KMS-11 (cell line): Measurements from ENCODE around the gene SYNE1.

Source experiments
- H2AFZ ChIP-seq: fragments of 200-600 bp; sonication (generic); 2 replicates; pipeline ENCODE4 v1.6.1; 2016; ENCODE audit warnings: antibody characterized with exemption, mixed run types, low read depth
- H3K27ac ChIP-seq: fragments of 200-600 bp; sonication (generic); 2 replicates; pipeline ENCODE4 v1.6.1; 2016; ENCODE audit warnings: mild to moderate bottlenecking, mixed run types
- H3K27me3 ChIP-seq: fragments of 200-600 bp; sonication (generic); 2 replicates; pipeline ENCODE4 v1.6.1; 2017; ENCODE audit warnings: mild to moderate bottlenecking, low read depth, mixed run types, moderate library complexity; ENCODE audit not compliant: insufficient read depth
- H3K36me3 ChIP-seq: fragments of 200-600 bp; sonication (generic); 2 replicates; pipeline ENCODE4 v1.6.1; 2017; ENCODE audit warnings: mild to moderate bottlenecking, mixed run types; ENCODE audit not compliant: insufficient read depth
- H3K4me1 ChIP-seq: fragments of 200-600 bp; sonication (generic); 2 replicates; pipeline ENCODE4 v1.6.1; 2016; ENCODE audit warnings: mild to moderate bottlenecking, low read depth, mixed run types; ENCODE audit not compliant: poor library complexity, severe bottlenecking
- H3K4me2 ChIP-seq: fragments of 200-600 bp; sonication (generic); 2 replicates; pipeline ENCODE4 v1.7.0; 2016; ENCODE audit warnings: mild to moderate bottlenecking, mixed run types
- H3K4me3 ChIP-seq: fragments of 200-600 bp; sonication (generic); IDR thresholded peaks from 2 replicates; pipeline ENCODE4 v1.6.1; 2017; ENCODE audit warnings: low read depth, low read length, mixed read lengths; ENCODE audit not compliant: insufficient read depth
- H3K79me2 ChIP-seq: fragments of 200-600 bp; sonication (generic); 2 replicates; pipeline ENCODE4 v1.6.1; 2016; ENCODE audit warnings: low read depth, mixed run types; ENCODE audit not compliant: insufficient read depth
- H3K9ac ChIP-seq: fragments of 200-600 bp; sonication (generic); 2 replicates; pipeline ENCODE4 v1.6.1; 2016; ENCODE audit warnings: mild to moderate bottlenecking, mixed run types
- H4K20me1 ChIP-seq: fragments of 200-600 bp; sonication (generic); 2 replicates; pipeline ENCODE4 v1.6.1; 2016; ENCODE audit warnings: mild to moderate bottlenecking, mixed run types; ENCODE audit not compliant: insufficient read depth
- TF ChIP-seq, protein P1 (sequence below): fragments of 200-600 bp; sonication (generic); conservative IDR thresholded peaks from 2 replicates; pipeline ENCODE4 v1.6.1; 2017; ENCODE audit warnings: low read depth, mild to moderate bottlenecking, antibody characterized with exemption, low read length, moderate library complexity, mixed read lengths

The SYNE1 gene

DNA sequence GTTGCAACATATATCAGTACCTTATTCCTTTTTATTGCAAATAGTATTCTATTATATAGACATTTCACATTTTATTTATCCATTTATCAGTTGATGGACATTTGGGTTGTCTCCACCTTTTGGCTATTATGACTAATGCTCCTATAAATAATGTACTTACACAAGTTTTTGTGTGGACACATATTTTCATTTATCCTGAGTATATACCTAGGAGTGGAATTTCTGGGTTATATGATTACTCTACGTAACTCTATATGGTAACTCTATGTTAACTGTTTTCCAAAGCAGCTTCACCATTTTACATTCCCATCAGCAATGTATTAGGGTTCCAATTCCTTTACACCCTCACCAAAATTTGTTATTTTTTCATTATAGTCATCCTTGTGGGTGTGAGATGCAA, 424.7 kb downstream of the SYNE1 start:
- Histone ChIP-seq H3K36me3 (peaks cover 3% of the 10 kb centered on the region; the same call in 1 of the 2 replicates), H3K4me3 (no peak overlapping the region), H4K20me1 (no peaks in the 10 kb centered on the region), H3K4me2 (no peak overlapping the region), H3K27me3 (no peaks in the 10 kb centered on the region), H3K79me2 (no peaks in the 10 kb centered on the region), H2AFZ (no peak overlapping the region), H3K27ac (no peak overlapping the region), H3K4me1 (no peaks in the 10 kb centered on the region), H3K9ac (no peak overlapping the region)
- TF ChIP-seq, protein P1, sequence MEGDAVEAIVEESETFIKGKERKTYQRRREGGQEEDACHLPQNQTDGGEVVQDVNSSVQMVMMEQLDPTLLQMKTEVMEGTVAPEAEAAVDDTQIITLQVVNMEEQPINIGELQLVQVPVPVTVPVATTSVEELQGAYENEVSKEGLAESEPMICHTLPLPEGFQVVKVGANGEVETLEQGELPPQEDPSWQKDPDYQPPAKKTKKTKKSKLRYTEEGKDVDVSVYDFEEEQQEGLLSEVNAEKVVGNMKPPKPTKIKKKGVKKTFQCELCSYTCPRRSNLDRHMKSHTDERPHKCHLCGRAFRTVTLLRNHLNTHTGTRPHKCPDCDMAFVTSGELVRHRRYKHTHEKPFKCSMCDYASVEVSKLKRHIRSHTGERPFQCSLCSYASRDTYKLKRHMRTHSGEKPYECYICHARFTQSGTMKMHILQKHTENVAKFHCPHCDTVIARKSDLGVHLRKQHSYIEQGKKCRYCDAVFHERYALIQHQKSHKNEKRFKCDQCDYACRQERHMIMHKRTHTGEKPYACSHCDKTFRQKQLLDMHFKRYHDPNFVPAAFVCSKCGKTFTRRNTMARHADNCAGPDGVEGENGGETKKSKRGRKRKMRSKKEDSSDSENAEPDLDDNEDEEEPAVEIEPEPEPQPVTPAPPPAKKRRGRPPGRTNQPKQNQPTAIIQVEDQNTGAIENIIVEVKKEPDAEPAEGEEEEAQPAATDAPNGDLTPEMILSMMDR, result no peak

DNA sequence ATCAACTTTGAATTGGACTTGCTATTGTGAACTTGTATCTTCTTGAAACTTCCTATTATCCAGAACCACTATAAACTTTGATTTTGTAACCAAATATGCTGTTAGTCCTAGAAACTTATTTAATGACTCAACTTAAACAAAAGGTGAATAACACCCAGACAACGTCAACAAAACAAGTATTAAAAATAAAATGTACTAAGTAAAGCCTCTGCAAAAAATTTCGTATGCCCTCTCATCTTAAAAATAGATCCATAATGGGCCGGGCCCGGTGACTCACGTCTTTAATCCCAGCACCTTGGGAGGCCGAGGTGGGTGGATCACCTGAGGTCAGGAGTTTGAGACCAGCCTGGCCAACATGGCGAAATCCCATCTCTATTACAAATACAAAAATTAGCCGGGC, 428.0 kb downstream of the SYNE1 start:
- no peak overlapping the region for H3K27ac ChIP-seq
- no peak overlapping the region for H2AFZ ChIP-seq
- no peaks in the 10 kb centered on the region for H3K79me2 ChIP-seq
- no peak overlapping the region for H3K4me2 ChIP-seq
- TF ChIP-seq, protein P1, result no peak
- no peaks in the 10 kb centered on the region for H4K20me1 ChIP-seq
- H3K4me1 ChIP-seq, result no peaks in the 10 kb centered on the region
- H3K9ac ChIP-seq, result no peak overlapping the region
- no peak overlapping the region for H3K4me3 ChIP-seq
- peaks cover 3% of the 10 kb centered on the region; the same call in 1 of the 2 replicates for H3K36me3 ChIP-seq
- H3K27me3 ChIP-seq, result no peaks in the 10 kb centered on the region

- Histone ChIP-seq H3K27me3 (no peaks in the 10 kb centered on the region), H3K79me2 (no peaks in the 10 kb centered on the region), H2AFZ (no peak overlapping the region), H3K4me3 (no peak overlapping the region), H3K4me1 (no peaks in the 10 kb centered on the region), H4K20me1 (no peaks in the 10 kb centered on the region), H3K36me3 (peaks cover 3% of the 10 kb centered on the region; the same call in 1 of the 2 replicates), H3K27ac (no peak overlapping the region), H3K9ac (no peak overlapping the region), H3K4me2 (no peak overlapping the region)
- TF ChIP-seq, protein P1, result no peak
These were observed 429.0 kb downstream of the SYNE1 start for GRCh38 chr6:152207915-152208714.

GRCh38 chr6:152206072-152206818, 430.9 kb downstream of the SYNE1 start:
- no peaks in the 10 kb centered on the region for H3K79me2 ChIP-seq
- peaks cover 2% of the 10 kb centered on the region; the same call in 1 of the 2 replicates for H3K36me3 ChIP-seq
- H4K20me1 ChIP-seq, result no peaks in the 10 kb centered on the region
- H3K4me2 ChIP-seq, result no peak overlapping the region
- no peak overlapping the region for H3K27ac ChIP-seq
- no peak overlapping the region for H2AFZ ChIP-seq
- no peaks in the 10 kb centered on the region for H3K27me3 ChIP-seq
- TF ChIP-seq, protein P1, result peak; percentile 45; the same call in 1 of the 2 replicates
- H3K9ac ChIP-seq, result no peak overlapping the region
- H3K4me1 ChIP-seq, result no peaks in the 10 kb centered on the region
- no peak overlapping the region for H3K4me3 ChIP-seq
